Measurements from ENCODE around the gene SNED1.

GRCh38 chr2:241128266-241128665 lies 129.8 kb downstream of the SNED1 start:
- no peak for TF ChIP-seq CTCF (IDR thresholded peaks at IDR 0.05 in 4 of 5, conservative IDR thresholded peaks at IDR 0.05 in 1 of 5)
- no peak for TF ChIP-seq POLR2A (IDR thresholded peaks at IDR 0.05)

Measured in gastrocnemius medialis (tissue), 4 donors.